Measurements from ENCODE around the gene KDELR1. TPM values are rescaled to one million over a fixed set of nuclear protein-coding genes. Genes with fewer than 3 reads are reported as not detected.

Gene KDELR1
- total and polyA plus RNA-seq, 2 of the 13 experiments (the other 11 are each of a cell fraction or from before 2014, with no cell fraction given) = 134 to 185 TPM

GRCh38 chr19:48400018-48400742 lies 8.8 kb upstream of the KDELR1 start (continued):
- TF ChIP-seq FOXA1 (IDR thresholded peaks at IDR 0.05) (no peak), FOXA1 (CRISPR knock-in tag; IDR thresholded peaks at IDR 0.05) (0 out of 2 replicates have a peak, but pooled peaks have one; percentile 16), PHF20 (CRISPR knock-in tag; IDR thresholded peaks at IDR 0.05) (no peak), CREB3 (CRISPR knock-in tag; IDR thresholded peaks at IDR 0.05) (no peak), THAP9 (CRISPR knock-in tag; IDR thresholded peaks at IDR 0.05; ENCODE audit: borderline replicate concordance) (no peak; the same call in 1 of the 2 replicates), ZMYM4 (CRISPR knock-in tag; IDR thresholded peaks at IDR 0.05) (0 out of 2 replicates have a peak, but pooled peaks have one; percentile 15), ZNF207 (IDR thresholded peaks at IDR 0.05; ENCODE audit: borderline replicate concordance) (no peak), FOXK2 (IDR thresholded peaks at IDR 0.05) (no peak), ZNF574 (CRISPR knock-in tag; IDR thresholded peaks at IDR 0.05) (peak; percentile 72), ZNF33B (CRISPR knock-in tag; IDR thresholded peaks at IDR 0.05) (no peak), MEIS2 (CRISPR knock-in tag; IDR thresholded peaks at IDR 0.05) (no peak), ZNF704 (CRISPR knock-in tag; IDR thresholded peaks at IDR 0.05; ENCODE audit: borderline replicate concordance) (no peak), ZNF20 (CRISPR knock-in tag; IDR thresholded peaks at IDR 0.05) (no peak), ZNF224 (CRISPR knock-in tag; IDR thresholded peaks at IDR 0.05) (no peak), ZNF143 (CRISPR knock-in tag; IDR thresholded peaks at IDR 0.05) (peak; percentile 93), ZSCAN22 (CRISPR knock-in tag; IDR thresholded peaks at IDR 0.05) (no peak), FOXO1 (CRISPR knock-in tag; IDR thresholded peaks at IDR 0.05) (no peak), ETV5 (CRISPR knock-in tag; IDR thresholded peaks at IDR 0.05; ENCODE audit: borderline replicate concordance) (no peak; the same call in 1 of the 2 replicates), ZNF138 (CRISPR knock-in tag; IDR thresholded peaks at IDR 0.05; ENCODE audit: low read depth) (no peak), RBFOX2 (IDR thresholded peaks at IDR 0.05; ENCODE audit: low read depth, low read length) (no peak), CSRNP2 (CRISPR knock-in tag; conservative IDR thresholded peaks at IDR 0.05; ENCODE audit: low read depth) (no peak), SALL1 (CRISPR knock-in tag; IDR thresholded peaks at IDR 0.05) (peak; percentile 7; the same call in 1 of the 2 replicates)

All from HepG2 (cell line).